K562 (cell line): ENCODE results near the gene GSTA5. TPM values are rescaled to one million over a fixed set of nuclear protein-coding genes. Genes with fewer than 3 reads are reported as not detected.

ENCODE experiments used
- ATAC-seq: fragments of 200-7000 bp; cut with Tn5 transposase; 3 replicates; pipeline ENCODE4 v1.9.1; 2020; ENCODE audit warnings: moderate library complexity
- BruUV-seq: library from RNA; stranded (reverse); fragments of 400-500 nt; replicated peaks from 2 replicates; lab custom pipeline; 2021; lab: Mats Ljungman, UMichigan
- CTCF ChIA-PET: fragments of 300-600 bp; formaldehyde crosslinking; extraction: SDS; loops from one replicate; lab custom pipeline; 2021; ENCODE audit warnings: low intra/inter-chr PET ratio; lab: Yijun Ruan, JAX
- POLR2A ChIA-PET: fragments of 300-600, 350-650 bp; sonication (Branson Sonifier 250); formaldehyde crosslinking; extraction: SDS; loops from one replicate; lab custom pipeline; 2021; ENCODE audit warnings: antibody characterized with exemption, inconsistent platforms; lab: Yijun Ruan, JAX
- DNase-seq, 4 experiments: peaks; one replicate each; pipeline versions ENCODE4 v3.0.0 to v3.0.0-alpha.2; 2011 to 2018; ENCODE audit warnings: low spot score in 3 of 4, mixed read lengths in 3 of 4; ENCODE audit errors: extremely low read depth in 1 of 4
- FAIRE-seq: peaks from 2 replicates; lab custom pipeline; 2011; peaks lifted over from hg19 to GRCh38; lab: Jason Lieb, UNC
- H2AFZ ChIP-seq: 2 replicates; pipeline ENCODE4 v1.6.0; 2011; ENCODE audit warnings: low read depth, low read length, control low read depth, inconsistent platforms
- H3K27ac ChIP-seq: fragments of 200-600 bp; 3 replicates; pipeline ENCODE4 v1.8.0; 2011; ENCODE audit warnings: low read depth, mild to moderate bottlenecking, control low read depth, inconsistent platforms, low read length, moderate library complexity, mixed read lengths; ENCODE audit errors: extremely low read depth
- H3K27me3 ChIP-seq, 2 experiments: fragments of 300-600 bp in 1 of 2; 2 replicates in 1 of 2; 3 replicates in 1 of 2; pipeline versions ENCODE4 v1.6.0 to v1.8.0; 2011; ENCODE audit warnings: inconsistent platforms in 2 of 2, low read length in 2 of 2, mild to moderate bottlenecking in 1 of 2, mixed read lengths in 1 of 2, moderate library complexity in 1 of 2; ENCODE audit not compliant: control insufficient read depth in 2 of 2, insufficient read depth in 2 of 2
- H3K36me3 ChIP-seq: fragments of 300-600 bp; 3 replicates; pipeline ENCODE4 v1.8.0; 2011; ENCODE audit warnings: mild to moderate bottlenecking, low read length, inconsistent platforms; ENCODE audit not compliant: control insufficient read depth, insufficient read depth
- H3K4me1 ChIP-seq, 2 experiments: fragments of 200-600 bp in 1 of 2; replicated peaks in 1 of 2; 2 replicates in 1 of 2; 3 replicates in 1 of 2; pipeline versions ENCODE4 v1.5.1 to v1.8.0; 2011; ENCODE audit warnings: inconsistent platforms in 2 of 2, low read length in 2 of 2, mild to moderate bottlenecking in 1 of 2, mixed read lengths in 1 of 2, moderate library complexity in 1 of 2; ENCODE audit not compliant: control insufficient read depth in 2 of 2, insufficient read depth in 2 of 2
- H3K4me2 ChIP-seq: 2 replicates; pipeline ENCODE4 v1.6.1; 2011; ENCODE audit warnings: low read length, control low read depth, inconsistent platforms, mixed read lengths; ENCODE audit not compliant: insufficient read depth
- H3K4me3 ChIP-seq: fragments of 200-600 bp; sonication (generic), shearing (Covaris generic); 2 replicates; pipeline ENCODE4 v1.5.1; 2016; ENCODE audit warnings: control low read depth, inconsistent platforms
- H3K79me2 ChIP-seq: fragments of 200-600 bp; 3 replicates; pipeline ENCODE4 v1.8.0; 2011; ENCODE audit warnings: low read length, inconsistent platforms; ENCODE audit not compliant: control insufficient read depth, insufficient read depth
- H3K9ac ChIP-seq, 2 experiments: 2 replicates each; pipeline versions ENCODE4 v1.6.0 to v1.6.1; 2011; ENCODE audit warnings: low read depth in 2 of 2, low read length in 2 of 2, control low read depth in 1 of 2, inconsistent platforms in 1 of 2, mild to moderate bottlenecking in 1 of 2, mixed read lengths in 1 of 2; ENCODE audit not compliant: insufficient read depth in 1 of 2
- H3K9me1 ChIP-seq: one replicate; pipeline ENCODE4 v1.6.0; 2011; ENCODE audit warnings: inconsistent platforms, mild to moderate bottlenecking, low read length, moderate library complexity; ENCODE audit not compliant: control insufficient read depth, insufficient read depth
- H3K9me3 ChIP-seq: replicated peaks from 2 replicates; pipeline ENCODE4 v1.5.1; 2011; ENCODE audit warnings: low read depth, low read length, inconsistent platforms; ENCODE audit not compliant: control insufficient read depth, insufficient read depth
- H4K20me1 ChIP-seq: replicated peaks from 2 replicates; pipeline ENCODE4 v1.6.1; 2011; ENCODE audit warnings: low read length, inconsistent platforms, mixed read lengths; ENCODE audit not compliant: control insufficient read depth, insufficient read depth
- CHCHD3 ChIP-seq: fragments of 250-450 bp; sonication (Bioruptor Pico); IDR thresholded peaks from 2 replicates; pipeline ENCODE4 v2.1.2; 2022; ENCODE audit warnings: mild to moderate bottlenecking
- CHD1 ChIP-seq: fragments of 200-600 bp; sonication (generic); IDR thresholded peaks from one replicate; pipeline ENCODE4 v1.6.1; 2012; ENCODE audit warnings: mild to moderate bottlenecking, moderate library complexity, low read length, inconsistent platforms
- CTCF ChIP-seq, 3 experiments: IDR thresholded peaks in 2 of 3; conservative IDR thresholded peaks in 1 of 3; 2 replicates each; pipeline ENCODE4 v1.5.1; 2011 to 2012; ENCODE audit warnings: low read length in 3 of 3, mild to moderate bottlenecking in 3 of 3, control low read depth in 2 of 3, improper control_type of control experiment in 1 of 3, inconsistent platforms in 1 of 3, low read depth in 1 of 3, mixed read lengths in 1 of 3, moderate library complexity in 1 of 3; ENCODE audit not compliant: insufficient read depth in 2 of 3
- FIP1L1 ChIP-seq: fragments of 200-400 bp; formaldehyde crosslinking; IDR thresholded peaks from 2 replicates; pipeline ENCODE4 v1.6.1; 2018; ENCODE audit warnings: mild to moderate bottlenecking, low read depth, low read length; ENCODE audit not compliant: poor library complexity, severe bottlenecking
- IFI16 ChIP-seq: fragments of 250-450 bp; sonication (Bioruptor Pico); IDR thresholded peaks from 2 replicates; pipeline ENCODE4 v2.1.2; 2022; ENCODE audit warnings: mild to moderate bottlenecking, inconsistent platforms
- ILK ChIP-seq: fragments of 450-650 bp; IDR thresholded peaks from 2 replicates; pipeline ENCODE4 v1.6.1; 2016; ENCODE audit warnings: missing genetic modification characterization, low read depth, mild to moderate bottlenecking, missing compliant biosample characterization, moderate library complexity, borderline replicate concordance
- KDM2B ChIP-seq: fragments of 250-450 bp; sonication (Bioruptor Pico); IDR thresholded peaks from 2 replicates; pipeline ENCODE4 v1.8.0; 2021; ENCODE audit warnings: mild to moderate bottlenecking, moderate library complexity
- POLR2A ChIP-seq: fragments of 450-650 bp; conservative IDR thresholded peaks from 2 replicates; pipeline ENCODE4 v1.6.1; 2016
- REST ChIP-seq, 2 experiments: fragments of 450-650 bp; formaldehyde crosslinking in 1 of 2; IDR thresholded peaks; 2 replicates each; pipeline versions ENCODE4 v1.4.0 to v1.6.1; 2014 to 2020; ENCODE audit warnings: mild to moderate bottlenecking in 2 of 2, borderline replicate concordance in 1 of 2, low read depth in 1 of 2
- RHOXF2B ChIP-seq: fragments of 250-450 bp; sonication (Bioruptor Pico); conservative IDR thresholded peaks from 2 replicates; pipeline ENCODE4 v1.5.1; 2021
- TCFL5 ChIP-seq: fragments of 250-450 bp; sonication (Bioruptor Pico); conservative IDR thresholded peaks from 2 replicates; pipeline ENCODE4 v1.6.1; 2021; ENCODE audit warnings: mild to moderate bottlenecking, moderate library complexity, matching md5 sums
- WGBS: fragments of 100-300 bp; shearing (Covaris generic); methylation state at CpG from one replicate; pipeline ENCODE4 v1.1.6; 2016; ENCODE audit warnings: low coverage, mixed read lengths; ENCODE audit not compliant: insufficient coverage; ENCODE audit errors: missing lambda C conversion rate; 5-methylcytosine and 5-hydroxymethylcytosine counted together
- in situ Hi-C: fragments of 300-500 bp; cut with MboI; formaldehyde crosslinking; loops from 4 replicates; pipeline ENCODE4 v1.15.0; 2018; ENCODE audit warnings: inconsistent platforms, mixed read lengths
- intact Hi-C: fragments of 100-400 bp; cut with micrococcal nuclease; formaldehyde crosslinking; loops from 2 replicates; pipeline ENCODE4 v1.14.2; 2022
- polyA plus RNA-seq, 8 experiments: library from polyadenylated mRNA; depleted of rRNA in 4 of 8; stranded (reverse) in 5 of 8; unstranded in 3 of 8; fragments of >200 nt; fragmentation: Nextera tagmentation in 2 of 8; fragmentation: Illumina TruSeq in 1 of 8; extraction: Ambion mirVana in 2 of 8; extraction: Trizol in 1 of 8; gene quantifications; 2 replicates each; pipeline versions ENCODE4 v1.2.1 to v1.2.3, GENCODE V29; 2011 to 2014; ENCODE audit warnings: inconsistent platforms in 1 of 8, missing spikeins in 1 of 8
- total RNA-seq, 7 experiments: library from RNA; depleted of rRNA in 6 of 7; stranded (reverse); fragments of >200 nt in 6 of 7; fragmentation: Illumina TruSeq in 2 of 7; extraction: Trizol in 2 of 7; gene quantifications; 2 replicates each; pipeline versions ENCODE4 v1.2.1 to v1.2.3, GENCODE V29; 2011 to 2021; ENCODE audit warnings: low replicate concordance in 1 of 7
- TF ChIP-seq, protein P1 (sequence below): fragments of 450-650 bp; formaldehyde crosslinking; IDR thresholded peaks from 2 replicates; pipeline ENCODE4 v1.4.0; 2022; ENCODE audit warnings: missing genetic modification characterization

The GSTA5 gene
- total and polyA plus RNA-seq, 9 of the 15 experiments (the other 6 are each of a cell fraction or from before 2014, with no cell fraction given): not detected

DNA sequence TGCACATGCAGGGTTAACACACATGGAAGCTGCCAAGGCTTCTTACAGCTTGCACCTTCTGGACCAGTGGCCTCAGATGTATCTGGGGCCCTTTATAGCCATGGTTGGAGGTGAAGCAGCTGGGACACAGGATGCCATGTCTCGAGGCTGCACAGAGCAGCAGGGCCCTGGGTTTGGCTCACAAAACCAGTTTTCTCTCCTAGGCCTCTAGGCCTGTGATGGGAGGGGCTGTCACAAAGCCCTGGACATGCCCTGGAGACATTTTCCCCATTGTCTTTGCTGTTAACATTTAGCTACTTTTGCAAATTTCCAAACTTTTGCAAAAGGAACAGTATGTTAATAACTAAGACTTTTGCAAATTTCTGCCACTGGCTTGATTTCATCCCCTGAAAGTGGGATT, 18.8 kb downstream of the GSTA5 start:
- Histone ChIP-seq H3K36me3 (no peaks in the 10 kb centered on the region), H3K79me2 (no peaks in the 10 kb centered on the region), H2AFZ (no peak overlapping the region), H3K9me3 (no peaks in the 10 kb centered on the region), H3K4me2 (no peak overlapping the region), H3K4me1 (no peaks in the 10 kb centered on the region), H4K20me1 (no peaks in the 10 kb centered on the region), H3K9ac (no peak overlapping the region), H3K4me3 (no peak overlapping the region), H3K27me3 (0 out of 5 replicates have a peak, but pooled peaks cover 0 to 5% of the 10 kb centered on the region in 2 experiments), H3K27ac (no peak overlapping the region), H3K9me1 (no peaks in the 10 kb centered on the region)
- in situ Hi-C loops (no loop called here), intact Hi-C loops (no loop called here)
- ChIA-PET CTCF (no interaction called here), POLR2A (interaction anchor here (0.6 kb wide), 1 partner anchor 412 kb away, joined by 3 read pairs; no protein-coding TSS in a partner anchor)
- DNase-seq: no peak
- no peak for ATAC-seq
- no TSS peak for BruUV-seq
- WGBS: 0% methylated on average over 1 of the region's 1 CpG
- no peak for FAIRE-seq
- TF ChIP-seq FIP1L1 (no peak), POLR2A (no peak), ILK (tag) (no peak), TCFL5 (CRISPR knock-in tag) (no peak), REST (IDR thresholded peaks at IDR 0.05; ENCODE audit: borderline replicate concordance) (no peak), REST (CRISPR knock-in tag; IDR thresholded peaks at IDR 0.05; ENCODE audit: low read depth) (no peak), IFI16 (CRISPR knock-in tag) (no peak), RHOXF2B (CRISPR knock-in tag) (no peak), CHD1 (no peak), KDM2B (CRISPR knock-in tag) (no peak), CTCF (IDR thresholded peaks at IDR 0.05 in 2 of 3, conservative IDR thresholded peaks at IDR 0.05 in 1 of 3; ENCODE audit: insufficient read depth in 2 of 3, low read depth in 1 of 3, low read length in 3 of 3) (no peak), CHCHD3 (CRISPR knock-in tag) (no peak)
- TF ChIP-seq, protein P1, sequence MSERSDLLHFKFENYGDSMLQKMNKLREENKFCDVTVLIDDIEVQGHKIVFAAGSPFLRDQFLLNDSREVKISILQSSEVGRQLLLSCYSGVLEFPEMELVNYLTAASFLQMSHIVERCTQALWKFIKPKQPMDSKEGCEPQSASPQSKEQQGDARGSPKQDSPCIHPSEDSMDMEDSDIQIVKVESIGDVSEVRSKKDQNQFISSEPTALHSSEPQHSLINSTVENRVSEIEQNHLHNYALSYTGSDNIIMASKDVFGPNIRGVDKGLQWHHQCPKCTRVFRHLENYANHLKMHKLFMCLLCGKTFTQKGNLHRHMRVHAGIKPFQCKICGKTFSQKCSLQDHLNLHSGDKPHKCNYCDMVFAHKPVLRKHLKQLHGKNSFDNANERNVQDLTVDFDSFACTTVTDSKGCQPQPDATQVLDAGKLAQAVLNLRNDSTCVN: no peak
